H7 (cell line): ENCODE data around the gene IP6K2. TPM values are rescaled to one million over a fixed set of nuclear protein-coding genes. Genes with fewer than 3 reads are reported as not detected.

Source experiments
- DNase-seq: peaks from one replicate; pipeline ENCODE4 v3.0.0; 2012
- H3K27me3 ChIP-seq: 2 replicates; pipeline ENCODE4 v1.6.0; 2011; ENCODE audit warnings: mild to moderate bottlenecking, low read length; ENCODE audit not compliant: control insufficient read depth, insufficient read depth
- H3K36me3 ChIP-seq: replicated peaks from 2 replicates; pipeline ENCODE4 v1.5.1; 2011; ENCODE audit warnings: low read length; ENCODE audit not compliant: control insufficient read depth, insufficient read depth
- H3K4me3 ChIP-seq: 2 replicates; pipeline ENCODE4 v1.5.1; 2011; ENCODE audit warnings: low read depth, mild to moderate bottlenecking, control low read depth, low read length, moderate library complexity; ENCODE audit not compliant: insufficient read depth
- total RNA-seq: library from RNA; depleted of rRNA; stranded (reverse); fragments of >200 nt; shearing (Covaris generic); gene quantifications from 2 replicates; pipeline ENCODE4 v1.2.3, GENCODE V29; 2014

Gene IP6K2
- total RNA-seq, 1 experiment from 2014 or later, result 93.8 TPM

- Histone ChIP-seq H3K4me3 (peak overlapping the region; percentile 58), H3K36me3 (peaks cover 11% of the 10 kb centered on the region), H3K27me3 (peaks cover 4% of the 10 kb centered on the region; the same call in 1 of the 2 replicates)
- peak; percentile 99 for DNase-seq
These were observed 60.8 kb downstream of the IP6K2 start for GRCh38 chr3:48656061-48656840.

- H3K27me3 ChIP-seq, result peaks cover 4% of the 10 kb centered on the region; the same call in 1 of the 2 replicates
- DNase-seq, result no peak
- H3K36me3 ChIP-seq, result peaks cover 13% of the 10 kb centered on the region
- H3K4me3 ChIP-seq, result peak overlapping the region; percentile 58
These were observed 61.4 kb downstream of the IP6K2 start for GRCh38 chr3:48655606-48656005.

- H3K27me3 ChIP-seq, result peaks cover 4% of the 10 kb centered on the region; the same call in 1 of the 2 replicates
- no peak for DNase-seq
- no peak overlapping the region; the same call in 1 of the 2 replicates for H3K4me3 ChIP-seq
- peaks cover 14% of the 10 kb centered on the region for H3K36me3 ChIP-seq
These were observed 62.0 kb downstream of the IP6K2 start for GRCh38 chr3:48655063-48655462.

GRCh38 chr3:48652923-48653715, 63.9 kb downstream of the IP6K2 start:
- DNase-seq, result no peak
- no peak overlapping the region for H3K4me3 ChIP-seq
- peaks cover 21% of the 10 kb centered on the region for H3K36me3 ChIP-seq
- H3K27me3 ChIP-seq, result peaks cover 4% of the 10 kb centered on the region; the same call in 1 of the 2 replicates

- Histone ChIP-seq H3K27me3 (peaks cover 4% of the 10 kb centered on the region; the same call in 1 of the 2 replicates), H3K36me3 (peaks cover 23% of the 10 kb centered on the region), H3K4me3 (no peak overlapping the region)
- DNase-seq, result no peak
These were observed 65.2 kb downstream of the IP6K2 start for GRCh38 chr3:48651771-48652170.

GRCh38 chr3:48650723-48651122, 66.3 kb downstream of the IP6K2 start:
- DNase-seq, result no peak
- no peak overlapping the region for H3K4me3 ChIP-seq
- peaks cover 30% of the 10 kb centered on the region for H3K36me3 ChIP-seq
- peaks cover 4% of the 10 kb centered on the region; the same call in 1 of the 2 replicates for H3K27me3 ChIP-seq

GRCh38 chr3:48648188-48648850, 68.7 kb downstream of the IP6K2 start:
- H3K36me3 ChIP-seq, result peaks cover 31% of the 10 kb centered on the region
- H3K27me3 ChIP-seq, result no peaks in the 10 kb centered on the region
- DNase-seq, result no peak
- H3K4me3 ChIP-seq, result no peak overlapping the region

- no peak for DNase-seq
- no peak overlapping the region for H3K4me3 ChIP-seq
- H3K36me3 ChIP-seq, result peaks cover 35% of the 10 kb centered on the region
- no peaks in the 10 kb centered on the region for H3K27me3 ChIP-seq
These were observed 69.3 kb downstream of the IP6K2 start for GRCh38 chr3:48647714-48648113.

GRCh38 chr3:48644898-48645760, 71.9 kb downstream of the IP6K2 start:
- H3K36me3 ChIP-seq, result peaks cover 35% of the 10 kb centered on the region
- no peak overlapping the region for H3K4me3 ChIP-seq
- no peaks in the 10 kb centered on the region; the same call in 1 of the 2 replicates for H3K27me3 ChIP-seq
- no peak for DNase-seq

GRCh38 chr3:48642605-48643004, 74.4 kb downstream of the IP6K2 start:
- Histone ChIP-seq H3K36me3 (peaks cover 33% of the 10 kb centered on the region), H3K4me3 (no peak overlapping the region), H3K27me3 (no peaks in the 10 kb centered on the region; the same call in 1 of the 2 replicates)
- no peak for DNase-seq

GRCh38 chr3:48641396-48641795, 75.6 kb downstream of the IP6K2 start:
- Histone ChIP-seq H3K36me3 (peaks cover 29% of the 10 kb centered on the region), H3K27me3 (no peaks in the 10 kb centered on the region; the same call in 1 of the 2 replicates), H3K4me3 (no peak overlapping the region)
- DNase-seq, result no peak

- no peaks in the 10 kb centered on the region; the same call in 1 of the 2 replicates for H3K27me3 ChIP-seq
- peaks cover 20% of the 10 kb centered on the region for H3K36me3 ChIP-seq
- DNase-seq, result no peak
- no peak overlapping the region for H3K4me3 ChIP-seq
These were observed 76.9 kb downstream of the IP6K2 start for GRCh38 chr3:48639944-48640606.
